H9 (cell line): ENCODE measurements around the gene MAPKAPK2. TPM values are rescaled to one million over a fixed set of nuclear protein-coding genes. Genes with fewer than 3 reads are reported as not detected.

Experiments
- DNase-seq: peaks from one replicate; pipeline ENCODE4 v3.0.0-alpha.2; 2017
- H2AFZ ChIP-seq: one replicate; pipeline ENCODE4 v1.6.1; 2013; ENCODE audit warnings: mild to moderate bottlenecking, low read length, control low read depth, moderate library complexity
- H2AK5ac ChIP-seq: 2 replicates; pipeline ENCODE4 v1.6.1; 2013; ENCODE audit warnings: low read length, control low read depth, mixed read lengths; ENCODE audit not compliant: insufficient read length
- H2BK120ac ChIP-seq: one replicate; pipeline ENCODE4 v1.6.1; 2013; ENCODE audit warnings: low read depth, mild to moderate bottlenecking, low read length, control low read depth, inconsistent platforms; ENCODE audit not compliant: poor library complexity, severe bottlenecking
- H2BK12ac ChIP-seq: 2 replicates; pipeline ENCODE4 v1.6.1; 2013; ENCODE audit warnings: low read length, control low read depth, mixed read lengths, low read depth; ENCODE audit not compliant: insufficient read length
- H2BK15ac ChIP-seq: 2 replicates; pipeline ENCODE4 v1.6.1; 2013; ENCODE audit warnings: low read depth, low read length, control low read depth
- H2BK20ac ChIP-seq: one replicate; pipeline ENCODE4 v1.6.1; 2013; ENCODE audit warnings: low read depth, mild to moderate bottlenecking, low read length, control low read depth, inconsistent platforms; ENCODE audit not compliant: poor library complexity, severe bottlenecking
- H2BK5ac ChIP-seq: 2 replicates; pipeline ENCODE4 v1.6.1; 2013; ENCODE audit warnings: low read length, control low read depth, mixed read lengths; ENCODE audit not compliant: insufficient read length
- H3K14ac ChIP-seq: 2 replicates; pipeline ENCODE4 v1.6.1; 2013; ENCODE audit warnings: low read length, control low read depth; ENCODE audit not compliant: insufficient read depth
- H3K18ac ChIP-seq: 2 replicates; pipeline ENCODE4 v1.6.1; 2013; ENCODE audit warnings: low read depth, mild to moderate bottlenecking, mixed read lengths, low read length, control low read depth; ENCODE audit not compliant: insufficient read length
- H3K23ac ChIP-seq: 2 replicates; pipeline ENCODE4 v1.6.1; 2013; ENCODE audit warnings: low read length, control low read depth, mixed read lengths, low read depth; ENCODE audit not compliant: insufficient read length
- H3K23me2 ChIP-seq: 2 replicates; pipeline ENCODE4 v1.6.1; 2013; ENCODE audit warnings: low read depth, mild to moderate bottlenecking, mixed read lengths, low read length, control low read depth; ENCODE audit not compliant: insufficient read length, poor library complexity, severe bottlenecking
- H3K27ac ChIP-seq: 2 replicates; pipeline ENCODE4 v1.5.1; 2013; ENCODE audit warnings: low read length, control low read depth, mixed read lengths, low read depth; ENCODE audit not compliant: insufficient read length
- H3K27me3 ChIP-seq: 2 replicates; pipeline ENCODE4 v1.6.1; 2013; ENCODE audit warnings: low read length, control low read depth, inconsistent platforms; ENCODE audit not compliant: insufficient read depth
- H3K4ac ChIP-seq: 2 replicates; pipeline ENCODE4 v1.6.1; 2013; ENCODE audit warnings: low read depth, mild to moderate bottlenecking, control low read depth, inconsistent platforms, low read length, moderate library complexity
- H3K4me1 ChIP-seq: 2 replicates; pipeline ENCODE4 v1.6.1; 2013; ENCODE audit warnings: low read length, control low read depth, inconsistent platforms; ENCODE audit not compliant: insufficient read depth
- H3K4me2 ChIP-seq: 2 replicates; pipeline ENCODE4 v1.6.1; 2013; ENCODE audit warnings: low read length, control low read depth, mixed read lengths; ENCODE audit not compliant: insufficient read length, insufficient read depth
- H3K56ac ChIP-seq: 2 replicates; pipeline ENCODE4 v1.6.1; 2013; ENCODE audit warnings: low read depth, mild to moderate bottlenecking, mixed read lengths, low read length, control low read depth; ENCODE audit not compliant: insufficient read length
- H3K79me1 ChIP-seq: 2 replicates; pipeline ENCODE4 v1.6.1; 2013; ENCODE audit warnings: low read depth, mild to moderate bottlenecking, moderate library complexity, low read length, control low read depth, inconsistent platforms; ENCODE audit not compliant: insufficient read depth, poor library complexity, severe bottlenecking
- H3K79me2 ChIP-seq: 2 replicates; pipeline ENCODE4 v1.6.1; 2013; ENCODE audit warnings: low read length, control low read depth, inconsistent platforms; ENCODE audit not compliant: insufficient read depth
- H3K9ac ChIP-seq: 2 replicates; pipeline ENCODE4 v1.6.1; 2013; ENCODE audit warnings: low read length, control low read depth, mixed read lengths; ENCODE audit not compliant: insufficient read length; ENCODE audit errors: extremely low read depth
- H3K9me3 ChIP-seq: one replicate; pipeline ENCODE4 v1.6.1; 2013; ENCODE audit warnings: low read depth, low read length, inconsistent platforms; ENCODE audit not compliant: control insufficient read depth
- H3T11ph ChIP-seq: one replicate; pipeline ENCODE4 v1.6.1; 2013; ENCODE audit warnings: mild to moderate bottlenecking, low read length, control low read depth, inconsistent platforms
- H4K20me1 ChIP-seq: one replicate; pipeline ENCODE4 v1.6.1; 2013; ENCODE audit not compliant: control insufficient read depth, insufficient read length, insufficient read depth
- H4K5ac ChIP-seq: 2 replicates; pipeline ENCODE4 v1.6.1; 2013; ENCODE audit warnings: low read depth, mild to moderate bottlenecking, mixed read lengths, low read length, control low read depth; ENCODE audit not compliant: insufficient read length
- H4K8ac ChIP-seq: replicated peaks from 2 replicates; pipeline ENCODE4 v1.6.1; 2013; ENCODE audit warnings: low read length, control low read depth, mixed read lengths, low read depth; ENCODE audit not compliant: insufficient read length
- H4K91ac ChIP-seq: 2 replicates; pipeline ENCODE4 v1.6.1; 2013; ENCODE audit warnings: low read depth, mild to moderate bottlenecking, moderate library complexity, mixed read lengths, low read length, control low read depth; ENCODE audit not compliant: insufficient read length
- H3K27ac Mint-ChIP-seq, 3 experiments: 2 replicates in 2 of 3; 3 replicates in 1 of 3; pipeline ENCODE4 v1.8.0; 2020 to 2021; ENCODE audit warnings: mixed read lengths in 3 of 3, mild to moderate bottlenecking in 1 of 3, moderate library complexity in 1 of 3
- H3K27me3 Mint-ChIP-seq: 2 replicates; pipeline ENCODE4 v1.8.0; 2021; ENCODE audit warnings: low read depth, mild to moderate bottlenecking, moderate library complexity, mixed read lengths
- H3K36me3 Mint-ChIP-seq, 3 experiments: 2 replicates in 2 of 3; 3 replicates in 1 of 3; pipeline ENCODE4 v1.8.0; 2020 to 2021; ENCODE audit warnings: low read depth in 3 of 3, mixed read lengths in 3 of 3; ENCODE audit not compliant: insufficient read depth in 1 of 3
- H3K4me1 Mint-ChIP-seq, 2 experiments: 2 replicates each; pipeline ENCODE4 v1.8.0; 2020; ENCODE audit warnings: mixed read lengths in 2 of 2
- H3K4me3 Mint-ChIP-seq, 2 experiments: 2 replicates in 1 of 2; 3 replicates in 1 of 2; pipeline ENCODE4 v1.8.0; 2020 to 2021; ENCODE audit warnings: mild to moderate bottlenecking in 2 of 2, mixed read lengths in 2 of 2, moderate library complexity in 1 of 2
- H3K9me3 Mint-ChIP-seq, 2 experiments: 2 replicates in 1 of 2; 3 replicates in 1 of 2; pipeline ENCODE4 v1.8.0; 2020; ENCODE audit warnings: mild to moderate bottlenecking in 2 of 2, mixed read lengths in 2 of 2, moderate library complexity in 1 of 2
- CTCF ChIP-seq: fragments of 200-600 bp; sonication (generic); conservative IDR thresholded peaks from 3 replicates; pipeline ENCODE4 v1.8.0; 2021; ENCODE audit warnings: antibody characterized with exemption, mild to moderate bottlenecking
- WGBS: extraction: QIAGEN DNeasy Blood & Tissue Kit; methylation state at CpG from one replicate; pipeline ENCODE4 v1.1.7; 2013; ENCODE audit warnings: missing lambda C conversion rate, low lambda C conversion rate, mixed read lengths; ENCODE audit not compliant: insufficient read length; ENCODE audit errors: extremely low coverage; 5-methylcytosine and 5-hydroxymethylcytosine counted together
- total RNA-seq: library from RNA; stranded (reverse); gene quantifications from 2 replicates; pipeline ENCODE4 v1.2.1, GENCODE V29; 2021

MAPKAPK2 gene
- total RNA-seq, 1 experiment from 2014 or later = 50.1 TPM

- H3K23ac ChIP-seq = no peak overlapping the region
- H3K56ac ChIP-seq = no peak overlapping the region
- H2BK5ac ChIP-seq = no peak overlapping the region
- WGBS = no CpG with 5 or more reads among the region's 17 CpGs
- H3K79me1 ChIP-seq = peaks cover 3% of the 10 kb centered on the region
- no peak overlapping the region for H2BK20ac ChIP-seq
- no peak overlapping the region for H3T11ph ChIP-seq
- no peaks in the 10 kb centered on the region for H4K20me1 ChIP-seq
- no peak overlapping the region for H3K4me3 Mint-ChIP-seq
- H3K27ac Mint-ChIP-seq = peak overlapping the region in 1 of 3 experiments; percentile 29; a peak in 1 of 7 replicates
- no peaks in the 10 kb centered on the region for H3K23me2 ChIP-seq
- no peak overlapping the region for H2AK5ac ChIP-seq
- DNase-seq = no peak
- H2AFZ ChIP-seq = no peak overlapping the region
- no peaks in the 10 kb centered on the region for H3K9me3 ChIP-seq
- H3K4me1 Mint-ChIP-seq = peaks cover 26 to 31% of the 10 kb centered on the region in 2 experiments
- no peaks in the 10 kb centered on the region; the same call in 1 of the 2 replicates for H3K27me3 Mint-ChIP-seq
- no peak overlapping the region for H2BK12ac ChIP-seq
- H4K5ac ChIP-seq = no peak overlapping the region
- H3K4me1 ChIP-seq = peaks cover 2% of the 10 kb centered on the region; the same call in 1 of the 2 replicates
- no peak overlapping the region for H2BK120ac ChIP-seq
- no peak overlapping the region for H4K91ac ChIP-seq
- H2BK15ac ChIP-seq = no peak overlapping the region
- no peak for TF ChIP-seq CTCF
- no peaks in the 10 kb centered on the region for H3K9me3 Mint-ChIP-seq
- no peak overlapping the region for H3K27ac ChIP-seq
- no peak overlapping the region for H3K4me2 ChIP-seq
- no peaks in the 10 kb centered on the region; a peak in 1 of 7 replicates for H3K36me3 Mint-ChIP-seq
- no peaks in the 10 kb centered on the region for H3K79me2 ChIP-seq
- H3K18ac ChIP-seq = no peak overlapping the region
- no peak overlapping the region for H3K14ac ChIP-seq
- H3K27me3 ChIP-seq = no peaks in the 10 kb centered on the region
- H3K4ac ChIP-seq = no peak overlapping the region
- H3K9ac ChIP-seq = no peak overlapping the region
- H4K8ac ChIP-seq = no peak overlapping the region
Measured at GRCh38 chr1:206722751-206723461, 38.2 kb downstream of the MAPKAPK2 start.
